Nephron (organoid): ENCODE data around the gene SH3GL1.

Experiments used
- H3K27ac Mint-ChIP-seq, 3 experiments: 2 replicates each; pipeline ENCODE4 v1.8.0; 2020; ENCODE audit warnings: mixed read lengths in 3 of 3, mild to moderate bottlenecking in 2 of 3, moderate library complexity in 1 of 3
- H3K27me3 Mint-ChIP-seq: 2 replicates; pipeline ENCODE4 v1.8.0; 2021; ENCODE audit warnings: low read depth, mild to moderate bottlenecking, moderate library complexity, mixed read lengths
- H3K36me3 Mint-ChIP-seq: 2 replicates; pipeline ENCODE4 v1.8.0; 2020; ENCODE audit warnings: low read depth, mixed read lengths
- H3K4me1 Mint-ChIP-seq: 2 replicates; pipeline ENCODE4 v1.8.0; 2020; ENCODE audit warnings: mixed read lengths
- H3K4me3 Mint-ChIP-seq, 3 experiments: 2 replicates each; pipeline ENCODE4 v1.8.0; 2020; ENCODE audit warnings: mild to moderate bottlenecking in 3 of 3, mixed read lengths in 3 of 3, moderate library complexity in 2 of 3
- H3K9me3 Mint-ChIP-seq: 2 replicates; pipeline ENCODE4 v1.8.0; 2020; ENCODE audit warnings: mixed read lengths
- TF ChIP-seq, protein P1 (sequence below), 3 experiments: fragments of 200-600 bp; sonication (generic); IDR thresholded peaks; one replicate each; pipeline ENCODE4 v1.5.0; 2021; ENCODE audit warnings: antibody characterized with exemption in 3 of 3; ENCODE audit not compliant: unreplicated experiment in 3 of 3

The SH3GL1 gene

DNA sequence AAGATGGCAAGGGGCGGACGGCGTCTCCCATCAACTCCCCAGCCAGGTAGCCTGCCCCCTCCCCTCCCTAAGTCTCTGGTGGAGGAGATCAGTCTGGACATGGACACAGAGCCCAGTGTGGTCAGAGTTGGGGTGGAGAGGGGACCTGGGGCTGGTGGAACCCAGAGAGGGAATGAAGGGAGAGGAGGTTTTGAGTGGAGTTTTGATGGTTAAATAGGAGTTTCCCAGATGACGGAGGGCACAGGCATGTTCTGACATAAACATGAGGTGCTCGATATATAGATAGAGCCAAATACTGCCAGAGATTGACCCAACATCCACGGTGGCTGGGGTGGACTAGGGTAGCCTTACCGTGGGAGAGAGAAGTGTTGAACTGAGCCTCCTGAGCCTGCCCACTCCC is 81.9 kb downstream of the SH3GL1 start:
- no peaks in the 10 kb centered on the region for H3K27me3 Mint-ChIP-seq
- peaks cover 39% of the 10 kb centered on the region for H3K36me3 Mint-ChIP-seq
- H3K27ac Mint-ChIP-seq, result no peak overlapping the region
- no peak overlapping the region for H3K4me3 Mint-ChIP-seq
- no peaks in the 10 kb centered on the region for H3K4me1 Mint-ChIP-seq
- peaks cover 23% of the 10 kb centered on the region for H3K9me3 Mint-ChIP-seq
- TF ChIP-seq, protein P1, sequence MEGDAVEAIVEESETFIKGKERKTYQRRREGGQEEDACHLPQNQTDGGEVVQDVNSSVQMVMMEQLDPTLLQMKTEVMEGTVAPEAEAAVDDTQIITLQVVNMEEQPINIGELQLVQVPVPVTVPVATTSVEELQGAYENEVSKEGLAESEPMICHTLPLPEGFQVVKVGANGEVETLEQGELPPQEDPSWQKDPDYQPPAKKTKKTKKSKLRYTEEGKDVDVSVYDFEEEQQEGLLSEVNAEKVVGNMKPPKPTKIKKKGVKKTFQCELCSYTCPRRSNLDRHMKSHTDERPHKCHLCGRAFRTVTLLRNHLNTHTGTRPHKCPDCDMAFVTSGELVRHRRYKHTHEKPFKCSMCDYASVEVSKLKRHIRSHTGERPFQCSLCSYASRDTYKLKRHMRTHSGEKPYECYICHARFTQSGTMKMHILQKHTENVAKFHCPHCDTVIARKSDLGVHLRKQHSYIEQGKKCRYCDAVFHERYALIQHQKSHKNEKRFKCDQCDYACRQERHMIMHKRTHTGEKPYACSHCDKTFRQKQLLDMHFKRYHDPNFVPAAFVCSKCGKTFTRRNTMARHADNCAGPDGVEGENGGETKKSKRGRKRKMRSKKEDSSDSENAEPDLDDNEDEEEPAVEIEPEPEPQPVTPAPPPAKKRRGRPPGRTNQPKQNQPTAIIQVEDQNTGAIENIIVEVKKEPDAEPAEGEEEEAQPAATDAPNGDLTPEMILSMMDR (IDR thresholded peaks at IDR 0.05; ENCODE audit: unreplicated experiment in 3 of 3), result no peak

GRCh38 chr19:4316956-4317355 is 83.4 kb downstream of the SH3GL1 start:
- no peak overlapping the region for H3K4me3 Mint-ChIP-seq
- TF ChIP-seq, protein P1 (IDR thresholded peaks at IDR 0.05; ENCODE audit: unreplicated experiment in 3 of 3), result no peak
- H3K36me3 Mint-ChIP-seq, result peaks cover 40% of the 10 kb centered on the region
- peaks cover 23% of the 10 kb centered on the region for H3K9me3 Mint-ChIP-seq
- no peaks in the 10 kb centered on the region for H3K27me3 Mint-ChIP-seq
- H3K4me1 Mint-ChIP-seq, result no peaks in the 10 kb centered on the region
- H3K27ac Mint-ChIP-seq, result no peak overlapping the region

- Mint-ChIP-seq H3K27me3 (no peaks in the 10 kb centered on the region), H3K36me3 (peaks cover 33% of the 10 kb centered on the region), H3K4me1 (no peaks in the 10 kb centered on the region), H3K4me3 (no peak overlapping the region), H3K27ac (no peak overlapping the region), H3K9me3 (no peaks in the 10 kb centered on the region)
- TF ChIP-seq, protein P1 (IDR thresholded peaks at IDR 0.05; ENCODE audit: unreplicated experiment in 3 of 3), result no peak
Measured at GRCh38 chr19:4313847-4314490, 86.4 kb downstream of the SH3GL1 start.
